HepG2 (cell line): ENCODE data around the gene LRRIQ4. TPM values are rescaled to one million over a fixed set of nuclear protein-coding genes. Genes with fewer than 3 reads are reported as not detected.

Experiments
- ASH2L ChIP-seq: fragments of 300-600, 200-600 bp; sonication (generic); IDR thresholded peaks from 2 replicates; pipeline ENCODE4 v1.7.0; 2017; ENCODE audit warnings: low read depth, mild to moderate bottlenecking, moderate library complexity, mixed read lengths, low read length; ENCODE audit not compliant: insufficient read length
- ESRRA ChIP-seq: sonication (generic); formaldehyde crosslinking; IDR thresholded peaks from 2 replicates; pipeline ENCODE4 v1.5.1; 2020; ENCODE audit warnings: mild to moderate bottlenecking, low read depth, missing genetic modification reagents
- MAFF ChIP-seq: IDR thresholded peaks from 2 replicates; pipeline ENCODE4 v1.6.1; 2011; ENCODE audit warnings: low read depth, low read length, improper control_type of control experiment
- NR2C2 ChIP-seq: sonication (generic); formaldehyde crosslinking; IDR thresholded peaks from 2 replicates; pipeline ENCODE4 v1.4.0; 2020; ENCODE audit warnings: missing genetic modification reagents, mild to moderate bottlenecking, moderate library complexity, borderline replicate concordance
- POLR2A ChIP-seq, 2 experiments: IDR thresholded peaks; 2 replicates each; pipeline ENCODE4 v1.6.1; 2011; ENCODE audit warnings: low read depth in 2 of 2, low read length in 2 of 2, mild to moderate bottlenecking in 1 of 2, moderate library complexity in 1 of 2; ENCODE audit not compliant: insufficient read depth in 1 of 2
- PTBP1 ChIP-seq: fragments of 200-400 bp; formaldehyde crosslinking; IDR thresholded peaks from 2 replicates; pipeline ENCODE4 v1.6.1; 2018; ENCODE audit warnings: low read length, low read depth; ENCODE audit not compliant: poor library complexity, severe bottlenecking
- RBM22 ChIP-seq: fragments of 200-400 bp; formaldehyde crosslinking; optimal IDR thresholded peaks from 2 replicates; pipeline ENCODE3; 2017; ENCODE audit warnings: mild to moderate bottlenecking, low read length, moderate library complexity
- SRF ChIP-seq: IDR thresholded peaks from 2 replicates; pipeline ENCODE4 v1.6.1; 2011; ENCODE audit warnings: mild to moderate bottlenecking, low read depth, low read length, moderate library complexity
- TOE1 ChIP-seq: sonication (generic); formaldehyde crosslinking; IDR thresholded peaks from 2 replicates; pipeline ENCODE4 v1.4.0; 2020; ENCODE audit warnings: mild to moderate bottlenecking, missing genetic modification reagents
- U2AF2 ChIP-seq: fragments of 200-400 bp; formaldehyde crosslinking; IDR thresholded peaks from 2 replicates; pipeline ENCODE4 v1.6.1; 2017; ENCODE audit warnings: low read depth, mild to moderate bottlenecking, low read length
- ZNF275 ChIP-seq: sonication (generic); formaldehyde crosslinking; IDR thresholded peaks from 2 replicates; pipeline ENCODE4 v1.8.0; 2022; ENCODE audit warnings: missing genetic modification reagents, mild to moderate bottlenecking, inconsistent platforms, borderline replicate concordance
- ZNF350 ChIP-seq: sonication (generic); formaldehyde crosslinking; IDR thresholded peaks from 2 replicates; pipeline ENCODE4 v1.4.0; 2020; ENCODE audit warnings: mild to moderate bottlenecking, low read depth, missing genetic modification reagents, borderline replicate concordance
- ZNF446 ChIP-seq: sonication (generic); formaldehyde crosslinking; IDR thresholded peaks from 2 replicates; pipeline ENCODE4 v1.5.0; 2020; ENCODE audit warnings: mild to moderate bottlenecking, missing genetic modification reagents
- ZNF549 ChIP-seq: sonication (generic); formaldehyde crosslinking; IDR thresholded peaks from 2 replicates; pipeline ENCODE4 v1.5.0; 2020; ENCODE audit warnings: missing genetic modification reagents
- ZNF564 ChIP-seq: sonication (generic); formaldehyde crosslinking; IDR thresholded peaks from 2 replicates; pipeline ENCODE4 v1.8.1; 2023; ENCODE audit warnings: mild to moderate bottlenecking, missing genetic modification reagents
- ZZZ3 ChIP-seq: sonication (generic); formaldehyde crosslinking; IDR thresholded peaks from 2 replicates; pipeline ENCODE4 v1.4.0; 2020; ENCODE audit warnings: missing genetic modification reagents, mild to moderate bottlenecking, borderline replicate concordance
- polyA plus RNA-seq, 8 experiments: library from polyadenylated mRNA; depleted of rRNA in 3 of 8; stranded (reverse) in 7 of 8; unstranded in 1 of 8; fragments of >200 nt; fragmentation: Illumina TruSeq in 4 of 8; extraction: Trizol in 4 of 8; gene quantifications; 2 replicates each; pipeline versions ENCODE4 v1.2.1 to v1.2.3, GENCODE V29; 2011 to 2016; ENCODE audit warnings: low read depth in 4 of 8, missing spikeins in 1 of 8, mixed read lengths in 1 of 8; ENCODE audit not compliant: insufficient read depth in 1 of 8
- total RNA-seq, 5 experiments: library from RNA; depleted of rRNA; stranded (reverse); fragments of >200 nt; fragmentation: Illumina TruSeq; extraction: Trizol; gene quantifications; 2 replicates each; pipeline ENCODE4 v1.2.3, GENCODE V29; 2016; ENCODE audit warnings: low read depth in 1 of 5
- TF ChIP-seq, protein P1 (sequence below): sonication (generic); formaldehyde crosslinking; IDR thresholded peaks from 2 replicates; pipeline ENCODE4 v1.4.0; 2020; ENCODE audit warnings: mild to moderate bottlenecking, missing genetic modification reagents
- TF ChIP-seq, protein P2 (sequence below): IDR thresholded peaks from 2 replicates; pipeline ENCODE4 v1.6.1; 2016; ENCODE audit warnings: low read depth
- TF ChIP-seq, protein P3 (sequence below), 2 experiments: sonication (generic) in 1 of 2; formaldehyde crosslinking in 1 of 2; IDR thresholded peaks; 2 replicates each; pipeline versions ENCODE4 v1.4.0 to v1.6.1; 2018 to 2020; ENCODE audit warnings: missing genetic modification reagents in 2 of 2, borderline replicate concordance in 1 of 2, low read depth in 1 of 2, mild to moderate bottlenecking in 1 of 2, missing biosample characterization in 1 of 2
- TF ChIP-seq, protein P4 (sequence below): sonication (generic); formaldehyde crosslinking; IDR thresholded peaks from 2 replicates; pipeline ENCODE4 v1.4.0; 2020; ENCODE audit warnings: mild to moderate bottlenecking, low read depth, missing genetic modification reagents

Gene LRRIQ4
- total and polyA plus RNA-seq, 2 of the 13 experiments (the other 11 are each of a cell fraction or from before 2014, with no cell fraction given) = not detected

GRCh38 chr3:169769287-169770181 is 43.1 kb upstream of the LRRIQ4 start, which contains the start of gene ACTRT3 (continued):
- TF ChIP-seq ZNF350 (CRISPR knock-in tag) (peak; percentile 18; the same call in 1 of the 2 replicates), SRF (no peak), ZNF446 (CRISPR knock-in tag) (no peak), ESRRA (CRISPR knock-in tag) (no peak), U2AF2 (no peak), TOE1 (CRISPR knock-in tag) (no peak), ASH2L (peak; percentile 35), MAFF (no peak), ZNF275 (no peak), RBM22 (no peak), ZNF564 (peak; percentile 48; the same call in 1 of the 2 replicates), PTBP1 (no peak), NR2C2 (CRISPR knock-in tag) (no peak), POLR2A (IDR thresholded peaks at IDR 0.05; ENCODE audit: insufficient read depth in 1 of 2, low read depth in 2 of 2, low read length in 2 of 2) (peak in 1 of 2 experiments; percentile 44; a peak in 1 of 4 replicates), ZNF549 (CRISPR knock-in tag) (no peak), ZZZ3 (CRISPR knock-in tag) (no peak)
- TF ChIP-seq, protein P1, sequence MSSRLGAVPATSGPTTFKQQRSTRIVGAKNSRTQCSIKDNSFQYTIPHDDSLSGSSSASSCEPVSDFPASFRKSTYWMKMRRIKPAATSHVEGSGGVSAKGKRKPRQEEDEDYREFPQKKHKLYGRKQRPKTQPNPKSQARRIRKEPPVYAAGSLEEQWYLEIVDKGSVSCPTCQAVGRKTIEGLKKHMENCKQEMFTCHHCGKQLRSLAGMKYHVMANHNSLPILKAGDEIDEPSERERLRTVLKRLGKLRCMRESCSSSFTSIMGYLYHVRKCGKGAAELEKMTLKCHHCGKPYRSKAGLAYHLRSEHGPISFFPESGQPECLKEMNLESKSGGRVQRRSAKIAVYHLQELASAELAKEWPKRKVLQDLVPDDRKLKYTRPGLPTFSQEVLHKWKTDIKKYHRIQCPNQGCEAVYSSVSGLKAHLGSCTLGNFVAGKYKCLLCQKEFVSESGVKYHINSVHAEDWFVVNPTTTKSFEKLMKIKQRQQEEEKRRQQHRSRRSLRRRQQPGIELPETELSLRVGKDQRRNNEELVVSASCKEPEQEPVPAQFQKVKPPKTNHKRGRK (CRISPR knock-in tag) = no peak
- TF ChIP-seq, protein P2, sequence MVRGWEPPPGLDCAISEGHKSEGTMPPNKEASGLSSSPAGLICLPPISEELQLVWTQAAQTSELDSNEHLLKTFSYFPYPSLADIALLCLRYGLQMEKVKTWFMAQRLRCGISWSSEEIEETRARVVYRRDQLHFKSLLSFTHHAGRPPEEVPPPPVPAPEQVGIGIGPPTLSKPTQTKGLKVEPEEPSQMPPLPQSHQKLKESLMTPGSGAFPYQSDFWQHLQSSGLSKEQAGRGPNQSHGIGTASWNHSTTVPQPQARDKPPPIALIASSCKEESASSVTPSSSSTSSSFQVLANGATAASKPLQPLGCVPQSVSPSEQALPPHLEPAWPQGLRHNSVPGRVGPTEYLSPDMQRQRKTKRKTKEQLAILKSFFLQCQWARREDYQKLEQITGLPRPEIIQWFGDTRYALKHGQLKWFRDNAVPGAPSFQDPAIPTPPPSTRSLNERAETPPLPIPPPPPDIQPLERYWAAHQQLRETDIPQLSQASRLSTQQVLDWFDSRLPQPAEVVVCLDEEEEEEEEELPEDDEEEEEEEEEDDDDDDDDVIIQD (CRISPR knock-in tag) = no peak
- TF ChIP-seq, protein P3, sequence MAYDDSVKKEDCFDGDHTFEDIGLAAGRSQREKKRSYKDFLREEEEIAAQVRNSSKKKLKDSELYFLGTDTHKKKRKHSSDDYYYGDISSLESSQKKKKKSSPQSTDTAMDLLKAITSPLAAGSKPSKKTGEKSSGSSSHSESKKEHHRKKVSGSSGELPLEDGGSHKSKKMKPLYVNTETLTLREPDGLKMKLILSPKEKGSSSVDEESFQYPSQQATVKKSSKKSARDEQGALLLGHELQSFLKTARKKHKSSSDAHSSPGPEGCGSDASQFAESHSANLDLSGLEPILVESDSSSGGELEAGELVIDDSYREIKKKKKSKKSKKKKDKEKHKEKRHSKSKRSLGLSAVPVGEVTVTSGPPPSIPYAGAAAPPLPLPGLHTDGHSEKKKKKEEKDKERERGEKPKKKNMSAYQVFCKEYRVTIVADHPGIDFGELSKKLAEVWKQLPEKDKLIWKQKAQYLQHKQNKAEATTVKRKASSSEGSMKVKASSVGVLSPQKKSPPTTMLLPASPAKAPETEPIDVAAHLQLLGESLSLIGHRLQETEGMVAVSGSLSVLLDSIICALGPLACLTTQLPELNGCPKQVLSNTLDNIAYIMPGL (CRISPR knock-in tag; IDR thresholded peaks at IDR 0.05; ENCODE audit: borderline replicate concordance in 1 of 2, low read depth in 1 of 2) = peak; percentile 78 to 82; a peak in 3 of 4 replicates
- TF ChIP-seq, protein P4, sequence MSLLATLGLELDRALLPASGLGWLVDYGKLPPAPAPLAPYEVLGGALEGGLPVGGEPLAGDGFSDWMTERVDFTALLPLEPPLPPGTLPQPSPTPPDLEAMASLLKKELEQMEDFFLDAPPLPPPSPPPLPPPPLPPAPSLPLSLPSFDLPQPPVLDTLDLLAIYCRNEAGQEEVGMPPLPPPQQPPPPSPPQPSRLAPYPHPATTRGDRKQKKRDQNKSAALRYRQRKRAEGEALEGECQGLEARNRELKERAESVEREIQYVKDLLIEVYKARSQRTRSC (CRISPR knock-in tag) = no peak
